Adrenal gland (tissue), 12 donors: Measurements from ENCODE around the gene ATN1. TPM values are rescaled to one million over a fixed set of nuclear protein-coding genes. Genes with fewer than 3 reads are reported as not detected.
"Not testable (repeated sequence)": the region's sequence is repeated elsewhere in the genome, so short reads cannot be mapped to it uniquely, and the experiment has no call there.

Experiments used
- DNase-seq, 7 donors: peaks; one replicate each; pipeline ENCODE4 v3.0.0-alpha.2; 2019 to 2020
- H3K27ac ChIP-seq, 5 donors: fragments of 200-600 bp; sonication (generic) in 4 of 5; 1 replicate in 3 of 5; 2 replicates in 2 of 5; pipeline versions ENCODE4 v1.5.1 to v1.8.0; 2016 to 2020; ENCODE audit warnings: mild to moderate bottlenecking in 1 of 5
- H3K27me3 ChIP-seq: fragments of 200-600 bp; 2 replicates; pipeline ENCODE4 v1.8.0; 2021
- H3K36me3 ChIP-seq, 2 donors: fragments of 200-600 bp; replicated peaks in 1 of 2; 1 replicate in 1 of 2; 2 replicates in 1 of 2; pipeline versions ENCODE4 v1.5.1 to v1.8.0; 2018 to 2022
- H3K4me1 ChIP-seq, 2 donors: fragments of 200-600 bp; replicated peaks in 1 of 2; 1 replicate in 1 of 2; 2 replicates in 1 of 2; pipeline versions ENCODE4 v1.5.1 to v1.8.0; 2018 to 2021
- H3K4me3 ChIP-seq, 4 donors: fragments of 200-600 bp; sonication (generic) in 3 of 4; one replicate each; pipeline ENCODE4 v1.5.1; 2016 to 2018
- H3K9me3 ChIP-seq, 3 donors: fragments of 200-600 bp; sonication (generic) in 1 of 3; replicated peaks in 1 of 3; 1 replicate in 2 of 3; 2 replicates in 1 of 3; pipeline versions ENCODE4 v1.5.1 to v1.8.0; 2016 to 2021
- POLR2A ChIP-seq, 2 donors: fragments of 450-650 bp; IDR thresholded peaks; one replicate each; pipeline ENCODE4 v1.6.1; 2017; ENCODE audit warnings: antibody characterized with exemption in 2 of 2, mild to moderate bottlenecking in 2 of 2, moderate library complexity in 1 of 2
- whole genome bisulfite sequencing, 4 donors: extraction: QIAGEN DNeasy Blood & Tissue Kit in 2 of 4; methylation state at CpG; one replicate each; pipeline versions ENCODE4 v1.1.5 to v1.1.7; 2013 to 2017; 5-methylcytosine and 5-hydroxymethylcytosine counted together
- intact Hi-C, 2 donors: fragments of 100-400 bp; cut with DNase I; formaldehyde crosslinking; loops; one replicate each; pipeline versions ENCODE4 v1.14.1 to v1.15.0; 2022 to 2023
- polyA plus RNA-seq, 3 donors: library from polyadenylated mRNA; stranded (reverse); fragments of 200-250 nt in 2 of 3; fragments of 350-450 nt in 1 of 3; fragmentation: Illumina TruSeq in 1 of 3; extraction: RNeasy Lipid Tissue Mini Kit (QIAGEN cat#74804) in 1 of 3; gene quantifications; one replicate each; pipeline ENCODE4 v1.2.3, GENCODE V29; 2013 to 2014
- total RNA-seq, 9 donors: library from RNA; depleted of rRNA in 4 of 9; stranded (reverse); fragments of >200 nt in 4 of 9; fragments of 120-200 nt in 1 of 9; fragmentation: NEBNext Ultra II Directional in 1 of 9; extraction: Animal tissue kit (Norgen Biotek cat#: 25700) in 1 of 9; gene quantifications; one replicate each; pipeline versions ENCODE4 v1.1.0 to v1.2.4, GENCODE V29; 2013 to 2023
- TF ChIP-seq, protein P1 (sequence below), 6 experiments: fragments of 450-650 bp in 4 of 6; fragments of 200-600 bp in 2 of 6; sonication (generic) in 1 of 6; IDR thresholded peaks; 1 replicate in 5 of 6; 2 replicates in 1 of 6; pipeline versions ENCODE4 v1.5.1 to v1.8.0; 2016 to 2021; ENCODE audit warnings: antibody characterized with exemption in 6 of 6, mild to moderate bottlenecking in 2 of 6, moderate library complexity in 1 of 6
- donor health status: healthy with polysubstance abuse.
- donor health status: Bipolar disorder and iron deficiency.
- donor health status: DM: yes; HTN: yes; CAD: no.
- donor health status: DM: no; HTN: no; CAD: no.
- donor health status: DM: no; HTN: no; CAD: no.
- donor health status: DM: yes; HTN: yes; CAD: no.

The ATN1 gene
- total and polyA plus RNA-seq, 12 donors = 8.8 to 482 (median 110) TPM

DNA sequence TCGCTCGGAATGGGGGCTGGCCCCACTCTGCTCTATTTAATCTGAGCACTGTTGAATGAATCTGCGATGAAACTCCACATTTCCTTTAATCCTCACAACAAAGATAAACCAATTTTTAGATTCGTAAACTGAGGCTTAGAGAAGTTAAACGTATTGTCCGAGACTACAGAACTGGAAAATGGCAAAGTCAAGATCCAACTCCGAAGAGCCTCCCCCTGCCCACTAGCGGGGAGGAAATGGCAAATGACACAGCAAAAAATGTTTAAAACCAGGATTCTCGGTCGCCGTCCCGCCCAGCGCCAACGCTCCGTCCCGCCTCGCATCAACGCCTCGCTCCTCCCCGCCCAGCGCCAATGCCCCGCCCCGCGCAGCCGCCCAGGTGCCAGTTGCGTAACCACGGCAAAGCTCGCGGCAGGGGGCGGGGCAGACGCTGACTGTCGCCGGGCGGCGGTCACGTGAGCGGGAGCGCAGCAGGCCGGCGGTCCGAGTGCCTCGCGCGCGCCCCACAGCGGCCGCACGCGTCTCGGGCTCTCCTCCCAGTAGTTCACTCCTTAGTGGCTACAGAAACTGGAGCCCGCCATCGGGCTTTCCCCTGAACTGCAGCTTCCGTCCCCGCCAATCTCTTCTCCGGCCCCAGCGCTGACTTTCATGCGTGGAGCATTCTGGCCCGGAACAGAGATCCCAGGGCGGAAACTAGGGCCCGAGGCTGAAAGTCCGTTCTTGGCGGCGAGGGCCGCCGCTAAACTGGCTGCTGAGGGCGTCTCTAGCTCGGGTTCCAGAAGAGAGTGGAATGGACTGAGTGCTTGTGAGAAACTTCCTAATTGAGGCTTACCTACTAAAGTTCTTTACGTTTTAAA is 36.7 kb upstream of the ATN1 start:
- peak; percentile 97 to 99 (median 98) for DNase-seq
- Histone ChIP-seq H3K4me1 (peaks cover 5 to 16% of the 10 kb centered on the region in 2 donors), H3K27me3 (no peaks in the 10 kb centered on the region), H3K4me3 (peak overlapping the region in 3 of 4 donors; percentile 22 to 56 (median 44)), H3K9me3 (no peaks in the 10 kb centered on the region), H3K27ac (peak overlapping the region; percentile 78 to 94 (median 86)), H3K36me3 (no peaks in the 10 kb centered on the region)
- intact Hi-C loops = no loop called here
- WGBS, 4 donors = 1 to 6% (median 2%) methylated on average over 24 to 68 of the region's 68 CpGs
- TF ChIP-seq, protein P1, sequence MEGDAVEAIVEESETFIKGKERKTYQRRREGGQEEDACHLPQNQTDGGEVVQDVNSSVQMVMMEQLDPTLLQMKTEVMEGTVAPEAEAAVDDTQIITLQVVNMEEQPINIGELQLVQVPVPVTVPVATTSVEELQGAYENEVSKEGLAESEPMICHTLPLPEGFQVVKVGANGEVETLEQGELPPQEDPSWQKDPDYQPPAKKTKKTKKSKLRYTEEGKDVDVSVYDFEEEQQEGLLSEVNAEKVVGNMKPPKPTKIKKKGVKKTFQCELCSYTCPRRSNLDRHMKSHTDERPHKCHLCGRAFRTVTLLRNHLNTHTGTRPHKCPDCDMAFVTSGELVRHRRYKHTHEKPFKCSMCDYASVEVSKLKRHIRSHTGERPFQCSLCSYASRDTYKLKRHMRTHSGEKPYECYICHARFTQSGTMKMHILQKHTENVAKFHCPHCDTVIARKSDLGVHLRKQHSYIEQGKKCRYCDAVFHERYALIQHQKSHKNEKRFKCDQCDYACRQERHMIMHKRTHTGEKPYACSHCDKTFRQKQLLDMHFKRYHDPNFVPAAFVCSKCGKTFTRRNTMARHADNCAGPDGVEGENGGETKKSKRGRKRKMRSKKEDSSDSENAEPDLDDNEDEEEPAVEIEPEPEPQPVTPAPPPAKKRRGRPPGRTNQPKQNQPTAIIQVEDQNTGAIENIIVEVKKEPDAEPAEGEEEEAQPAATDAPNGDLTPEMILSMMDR (IDR thresholded peaks at IDR 0.05) = peak; percentile 58 to 93 (median 82)
- peak; percentile 20 to 82 for TF ChIP-seq POLR2A (IDR thresholded peaks at IDR 0.05)

DNA sequence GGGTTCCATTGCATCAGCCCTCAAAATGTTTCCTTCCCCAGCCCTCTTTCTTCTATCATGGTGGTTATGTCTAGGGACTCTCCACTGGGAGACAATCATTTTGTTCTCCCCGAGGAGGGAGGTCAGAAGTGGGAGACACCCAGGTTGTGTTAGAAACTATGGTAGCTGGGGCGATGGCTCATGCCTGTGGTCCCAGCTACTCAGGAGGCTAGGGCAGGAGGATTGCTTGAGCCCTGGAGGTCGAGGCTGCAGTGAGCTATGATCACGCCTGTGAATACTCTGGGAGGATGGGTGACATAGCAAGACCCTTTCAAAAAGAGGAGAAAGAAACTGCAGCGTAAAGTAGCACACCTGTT is 36.1 kb upstream of the ATN1 start:
- 84 to 87% (median 85%) methylated on average over 5 of the region's 5 CpGs for WGBS, 4 donors
- no peaks in the 10 kb centered on the region for H3K9me3 ChIP-seq
- H3K4me1 ChIP-seq = peaks cover 5 to 16% of the 10 kb centered on the region in 2 donors
- peak overlapping the region; percentile 78 to 94 (median 84) for H3K27ac ChIP-seq
- no peaks in the 10 kb centered on the region for H3K36me3 ChIP-seq
- H3K4me3 ChIP-seq = peak overlapping the region in 3 of 4 donors; percentile 22 to 56 (median 37)
- no peak for TF ChIP-seq POLR2A (IDR thresholded peaks at IDR 0.05)
- intact Hi-C loops = no loop called here
- no peaks in the 10 kb centered on the region for H3K27me3 ChIP-seq
- peak in 1 of 7 donors; percentile 16 for DNase-seq

DNA sequence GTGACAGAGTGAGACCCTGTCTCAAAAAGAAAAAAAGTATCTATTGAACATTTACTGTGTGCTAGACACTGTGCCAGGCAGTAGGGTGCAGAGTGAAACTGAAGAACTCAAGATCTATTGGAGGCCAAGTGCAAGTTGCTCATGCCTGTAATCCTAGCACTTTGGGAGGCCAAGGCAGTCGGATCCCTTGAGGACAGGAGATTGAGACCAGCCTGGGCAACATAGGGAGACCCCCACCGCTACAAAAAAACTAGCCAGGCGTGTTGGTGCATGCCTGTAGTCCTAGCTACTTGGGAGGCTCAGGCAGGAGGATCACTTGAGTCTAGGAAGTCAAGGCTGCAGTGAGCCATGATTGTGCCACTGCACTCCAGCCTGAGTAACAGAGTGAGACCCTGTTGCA is 35.1 kb upstream of the ATN1 start:
- H3K36me3 ChIP-seq, H3K4me3 ChIP-seq, H3K9me3 ChIP-seq, intact Hi-C loops, H3K27me3 ChIP-seq, H3K27ac ChIP-seq: not testable (repeated sequence)
- peak in 1 of 7 donors; percentile 11 for DNase-seq
- H3K4me1 ChIP-seq = peaks cover 5 to 16% of the 10 kb centered on the region in 2 donors
- WGBS, 4 donors = 82 to 93% (median 87%) methylated on average over 3 of the region's 3 CpGs

- H3K4me1 ChIP-seq = peaks cover 5 to 16% of the 10 kb centered on the region in 2 donors
- H3K4me3 ChIP-seq = no peak overlapping the region
- DNase-seq = no peak
- no peaks in the 10 kb centered on the region for H3K36me3 ChIP-seq
- intact Hi-C loops = no loop called here
- TF ChIP-seq, protein P1 (IDR thresholded peaks at IDR 0.05) = no peak
- no peak for TF ChIP-seq POLR2A (IDR thresholded peaks at IDR 0.05)
- no peaks in the 10 kb centered on the region for H3K9me3 ChIP-seq
- no peak overlapping the region for H3K27ac ChIP-seq
- WGBS, 4 donors = 79 to 89% (median 85%) methylated on average over 3 of the region's 3 CpGs
- no peaks in the 10 kb centered on the region for H3K27me3 ChIP-seq
These were observed 33.4 kb upstream of the ATN1 start for GRCh38 chr12:6894321-6894720.

- WGBS, 4 donors = 78 to 88% (median 84%) methylated on average over 5 to 6 of the region's 6 CpGs
- intact Hi-C loops = no loop called here
- H3K27ac ChIP-seq = no peak overlapping the region
- H3K36me3 ChIP-seq = no peaks in the 10 kb centered on the region
- TF ChIP-seq POLR2A (IDR thresholded peaks at IDR 0.05) = no peak
- TF ChIP-seq, protein P1 (IDR thresholded peaks at IDR 0.05) = no peak
- no peak overlapping the region for H3K4me3 ChIP-seq
- H3K9me3 ChIP-seq = no peaks in the 10 kb centered on the region
- no peak for DNase-seq
- H3K4me1 ChIP-seq = peaks cover 0 to 2% of the 10 kb centered on the region in 2 donors
- no peaks in the 10 kb centered on the region for H3K27me3 ChIP-seq
These were observed 30.8 kb upstream of the ATN1 start for GRCh38 chr12:6896846-6897435.
